ENCODE measurements around the gene RNASET2. TPM values are rescaled to one million over a fixed set of nuclear protein-coding genes. Genes with fewer than 3 reads are reported as not detected.

RNASET2 gene
- polyA plus RNA-seq, 1 experiment = 28.0 TPM

- TF ChIP-seq CTCF (IDR thresholded peaks at IDR 0.05; ENCODE audit: low read depth, low read length) = no peak
- H3K4me3 ChIP-seq (ENCODE audit: low read depth, low read length) = no peak overlapping the region
- no peaks in the 10 kb centered on the region for H3K9me3 ChIP-seq (ENCODE audit: control insufficient read depth, insufficient read depth, low read length)
- no peak for DNase-seq (ENCODE audit: low read depth, low spot score)
- CTCF ChIA-PET = interaction anchor here (0.6 to 2.0 kb wide), 3 partner anchors 19 to 720 kb away, joined by 3 to 6 read pairs (median 3); partner anchors contain the start of gene CEP43
- no peaks in the 10 kb centered on the region for H3K27me3 ChIP-seq (ENCODE audit: control insufficient read depth, insufficient read depth, low read length)
- POLR2A ChIA-PET = no interaction called here
- no peak overlapping the region for H3K27ac ChIP-seq (ENCODE audit: low read depth, low read length)
Observed at GRCh38 chr6:166970776-166971175, 14.4 kb upstream of the RNASET2 start.

- Histone ChIP-seq H3K4me3 (ENCODE audit: low read depth, low read length) (no peak overlapping the region), H3K27ac (ENCODE audit: low read depth, low read length) (no peak overlapping the region), H3K9me3 (ENCODE audit: control insufficient read depth, insufficient read depth, low read length) (peaks cover 2% of the 10 kb centered on the region; the same call in 1 of the 2 replicates), H3K27me3 (ENCODE audit: control insufficient read depth, insufficient read depth, low read length) (no peaks in the 10 kb centered on the region)
- DNase-seq (ENCODE audit: low read depth, low spot score) = no peak
- no peak for TF ChIP-seq CTCF (IDR thresholded peaks at IDR 0.05; ENCODE audit: low read depth, low read length)
- ChIA-PET CTCF (interaction anchor here (1.2 to 2.0 kb wide), 2 partner anchors 19 to 29 kb away, joined by 3 to 6 read pairs; partner anchors contain the start of gene CEP43), POLR2A (no interaction called here)
Observed at GRCh38 chr6:166970091-166970490, 13.7 kb upstream of the RNASET2 start.

GRCh38 chr6:166969390-166970002 is 13.1 kb upstream of the RNASET2 start:
- no peaks in the 10 kb centered on the region for H3K27me3 ChIP-seq (ENCODE audit: control insufficient read depth, insufficient read depth, low read length)
- DNase-seq (ENCODE audit: low read depth, low spot score) = no peak
- TF ChIP-seq CTCF (IDR thresholded peaks at IDR 0.05; ENCODE audit: low read depth, low read length) = no peak
- H3K4me3 ChIP-seq (ENCODE audit: low read depth, low read length) = no peak overlapping the region
- no peak overlapping the region for H3K27ac ChIP-seq (ENCODE audit: low read depth, low read length)
- peaks cover 7% of the 10 kb centered on the region for H3K9me3 ChIP-seq (ENCODE audit: control insufficient read depth, insufficient read depth, low read length)
- CTCF ChIA-PET = interaction anchor here (0.7 to 2.0 kb wide), 3 partner anchors 18 to 30 kb away, joined by 3 to 6 read pairs (median 3); partner anchors contain the start of gene CEP43
- POLR2A ChIA-PET = no interaction called here

- no peak for DNase-seq (ENCODE audit: low read depth, low spot score)
- ChIA-PET CTCF (no interaction called here), POLR2A (no interaction called here)
- TF ChIP-seq CTCF (IDR thresholded peaks at IDR 0.05; ENCODE audit: low read depth, low read length) = no peak
- Histone ChIP-seq H3K27ac (ENCODE audit: low read depth, low read length) (no peak overlapping the region), H3K4me3 (ENCODE audit: low read depth, low read length) (no peak overlapping the region), H3K27me3 (ENCODE audit: control insufficient read depth, insufficient read depth, low read length) (no peaks in the 10 kb centered on the region), H3K9me3 (ENCODE audit: control insufficient read depth, insufficient read depth, low read length) (peaks cover 10% of the 10 kb centered on the region)
Observed at GRCh38 chr6:166966268-166966667, 9.9 kb upstream of the RNASET2 start.

- peaks cover 10% of the 10 kb centered on the region for H3K9me3 ChIP-seq (ENCODE audit: control insufficient read depth, insufficient read depth, low read length)
- POLR2A ChIA-PET = no interaction called here
- CTCF ChIA-PET = interaction anchor here (0.6 to 2.5 kb wide), 2 partner anchors 29 to 185 kb away, joined by 3 to 17 read pairs; no protein-coding TSS in a partner anchor
Observed at GRCh38 chr6:166960609-166960978, 4.2 kb upstream of the RNASET2 start.

More at GRCh38 chr6:166960609-166960978, 4.2 kb upstream of the RNASET2 start:
- Histone ChIP-seq H3K4me3 (ENCODE audit: low read depth, low read length) (no peak overlapping the region), H3K27ac (ENCODE audit: low read depth, low read length) (no peak overlapping the region), H3K27me3 (ENCODE audit: control insufficient read depth, insufficient read depth, low read length) (no peaks in the 10 kb centered on the region)
- DNase-seq (ENCODE audit: low read depth, low spot score) = no peak
- TF ChIP-seq CTCF (IDR thresholded peaks at IDR 0.05; ENCODE audit: low read depth, low read length) = no peak
